HepG2 (cell line): ENCODE results near the gene TACC2. TPM values are rescaled to one million over a fixed set of nuclear protein-coding genes. Genes with fewer than 3 reads are reported as not detected.
A peak's percentile ranks its signal among the peaks of the same experiment; 100 is the strongest.

ENCODE experiments used
- AFF4 ChIP-seq: sonication (generic); formaldehyde crosslinking; IDR thresholded peaks from 2 replicates; pipeline ENCODE4 v1.4.0; 2020; ENCODE audit warnings: missing genetic modification reagents
- AHR ChIP-seq: IDR thresholded peaks from 2 replicates; pipeline ENCODE4 v1.6.1; 2018; ENCODE audit warnings: missing genetic modification reagents, missing compliant biosample characterization
- CEBPG ChIP-seq: IDR thresholded peaks from 2 replicates; pipeline ENCODE4 v1.6.1; 2016
- CREB1 ChIP-seq, 2 experiments: fragments of 450-650 bp in 1 of 2; IDR thresholded peaks; 2 replicates each; pipeline ENCODE4 v1.6.1; 2016 to 2017; ENCODE audit warnings: control low read depth in 1 of 2, mild to moderate bottlenecking in 1 of 2, missing compliant biosample characterization in 1 of 2, missing genetic modification characterization in 1 of 2
- DNMT1 ChIP-seq: sonication (generic); formaldehyde crosslinking; IDR thresholded peaks from 2 replicates; pipeline ENCODE4 v1.5.1; 2020; ENCODE audit warnings: mild to moderate bottlenecking, missing genetic modification reagents
- E2F1 ChIP-seq: sonication (generic); formaldehyde crosslinking; IDR thresholded peaks from 2 replicates; pipeline ENCODE4 v1.5.0; 2020; ENCODE audit warnings: missing genetic modification reagents
- JUND ChIP-seq: sonication (generic); formaldehyde crosslinking; IDR thresholded peaks from 2 replicates; pipeline ENCODE4 v1.8.0; 2022; ENCODE audit warnings: mild to moderate bottlenecking, missing genetic modification reagents
- KDM2A ChIP-seq: sonication (generic); formaldehyde crosslinking; IDR thresholded peaks from 2 replicates; pipeline ENCODE4 v1.4.0; 2020; ENCODE audit warnings: low read depth, missing genetic modification reagents, borderline replicate concordance
- KMT2A ChIP-seq: sonication (generic); formaldehyde crosslinking; IDR thresholded peaks from 2 replicates; pipeline ENCODE4 v1.4.0; 2020; ENCODE audit warnings: missing genetic modification reagents
- MED8 ChIP-seq: sonication (generic); formaldehyde crosslinking; IDR thresholded peaks from 2 replicates; pipeline ENCODE4 v1.8.1; 2023; ENCODE audit warnings: mild to moderate bottlenecking, missing genetic modification reagents; ENCODE audit not compliant: insufficient replicate concordance
- MIER2 ChIP-seq: IDR thresholded peaks from 2 replicates; pipeline ENCODE4 v1.6.1; 2016; ENCODE audit warnings: missing biosample characterization, missing genetic modification reagents
- TFDP2 ChIP-seq: sonication (generic); formaldehyde crosslinking; IDR thresholded peaks from 2 replicates; pipeline ENCODE4 v1.4.0; 2020; ENCODE audit warnings: missing genetic modification reagents
- TMF1 ChIP-seq: sonication (generic); formaldehyde crosslinking; IDR thresholded peaks from 2 replicates; pipeline ENCODE4 v1.8.1; 2022; ENCODE audit warnings: low read depth, missing genetic modification reagents
- ZMYM2 ChIP-seq: sonication (generic); formaldehyde crosslinking; IDR thresholded peaks from 2 replicates; pipeline ENCODE4 v1.8.0; 2022; ENCODE audit warnings: mild to moderate bottlenecking, missing genetic modification reagents
- ZNF224 ChIP-seq: sonication (generic); formaldehyde crosslinking; IDR thresholded peaks from 2 replicates; pipeline ENCODE4 v1.5.0; 2020; ENCODE audit warnings: mild to moderate bottlenecking, missing genetic modification reagents
- ZNF503 ChIP-seq: sonication (generic); formaldehyde crosslinking; IDR thresholded peaks from 2 replicates; pipeline ENCODE4 v1.4.0; 2020; ENCODE audit warnings: missing genetic modification reagents
- ZNF549 ChIP-seq: sonication (generic); formaldehyde crosslinking; IDR thresholded peaks from 2 replicates; pipeline ENCODE4 v1.5.0; 2020; ENCODE audit warnings: missing genetic modification reagents
- ZNF570 ChIP-seq: sonication (generic); formaldehyde crosslinking; IDR thresholded peaks from 2 replicates; pipeline ENCODE4 v1.4.0; 2020; ENCODE audit warnings: mild to moderate bottlenecking, missing genetic modification reagents, borderline replicate concordance
- ZNF660 ChIP-seq: sonication (generic); formaldehyde crosslinking; IDR thresholded peaks from 2 replicates; pipeline ENCODE4 v1.5.1; 2020; ENCODE audit warnings: mild to moderate bottlenecking, low read depth, missing genetic modification reagents, borderline replicate concordance
- polyA plus RNA-seq, 8 experiments: library from polyadenylated mRNA; depleted of rRNA in 3 of 8; stranded (reverse) in 7 of 8; unstranded in 1 of 8; fragments of >200 nt; fragmentation: Illumina TruSeq in 4 of 8; extraction: Trizol in 4 of 8; gene quantifications; 2 replicates each; pipeline versions ENCODE4 v1.2.1 to v1.2.3, GENCODE V29; 2011 to 2016; ENCODE audit warnings: low read depth in 4 of 8, missing spikeins in 1 of 8, mixed read lengths in 1 of 8; ENCODE audit not compliant: insufficient read depth in 1 of 8
- total RNA-seq, 5 experiments: library from RNA; depleted of rRNA; stranded (reverse); fragments of >200 nt; fragmentation: Illumina TruSeq; extraction: Trizol; gene quantifications; 2 replicates each; pipeline ENCODE4 v1.2.3, GENCODE V29; 2016; ENCODE audit warnings: low read depth in 1 of 5

Gene TACC2
- total and polyA plus RNA-seq, 2 of the 13 experiments (the other 11 are each of a cell fraction or from before 2014, with no cell fraction given): 11.8 to 16.0 TPM

GRCh38 chr10:122113161-122113944 is 124.4 kb downstream of the TACC2 start (continued):
- peak; percentile 66; the same call in 1 of the 2 replicates for TF ChIP-seq JUND (CRISPR knock-in tag)
- 0 out of 2 replicates have a peak, but pooled peaks have one; percentile 44 for TF ChIP-seq ZNF660 (CRISPR knock-in tag)
- TF ChIP-seq KMT2A (CRISPR knock-in tag): peak; percentile 13; the same call in 1 of the 2 replicates
- 0 out of 2 replicates have a peak, but pooled peaks have one; percentile 16 for TF ChIP-seq ZNF549 (CRISPR knock-in tag)
- peak; percentile 47; the same call in 1 of the 2 replicates for TF ChIP-seq E2F1
- TF ChIP-seq CREB1 (IDR thresholded peaks at IDR 0.05): peak; percentile 62
- 0 out of 2 replicates have a peak, but pooled peaks have one; percentile 12 for TF ChIP-seq CREB1 (CRISPR knock-in tag; IDR thresholded peaks at IDR 0.05)
- peak; percentile 38; the same call in 1 of the 2 replicates for TF ChIP-seq DNMT1
- 0 out of 2 replicates have a peak, but pooled peaks have one; percentile 27 for TF ChIP-seq ZNF570 (CRISPR knock-in tag)
- TF ChIP-seq MIER2 (CRISPR knock-in tag): no peak
- TF ChIP-seq ZMYM2 (CRISPR knock-in tag): peak; percentile 59; the same call in 1 of the 2 replicates
- TF ChIP-seq AHR (CRISPR knock-in tag): peak; percentile 70; the same call in 1 of the 2 replicates
- no peak for TF ChIP-seq TMF1 (CRISPR knock-in tag)
- peak; percentile 39 for TF ChIP-seq CEBPG (CRISPR knock-in tag)
- no peak; the same call in 1 of the 2 replicates for TF ChIP-seq AFF4 (CRISPR knock-in tag)
- 0 out of 2 replicates have a peak, but pooled peaks have one; percentile 43 for TF ChIP-seq ZNF224 (CRISPR knock-in tag)
- peak; percentile 57 for TF ChIP-seq ZNF503
- TF ChIP-seq TFDP2 (CRISPR knock-in tag): 0 out of 2 replicates have a peak, but pooled peaks have one; percentile 13
- TF ChIP-seq MED8 (CRISPR knock-in tag): peak; percentile 78
- peak; percentile 47; the same call in 1 of the 2 replicates for TF ChIP-seq KDM2A
